Suprapubic skin (tissue), 4 donors: ENCODE measurements around the gene SEC14L1. TPM values are rescaled to one million over a fixed set of nuclear protein-coding genes. Genes with fewer than 3 reads are reported as not detected.
A peak's percentile ranks its signal among the peaks of the same experiment; 100 is the strongest.

Experiments
- DNase-seq, 2 donors: peaks; one replicate each; pipeline ENCODE4 v3.0.0-alpha.2; 2019; ENCODE audit warnings: low spot score in 2 of 2
- H3K27ac ChIP-seq: fragments of 200-600 bp; sonication (generic); one replicate; pipeline ENCODE4 v1.5.1; 2019
- H3K27me3 ChIP-seq: fragments of 200-600 bp; sonication (generic); one replicate; pipeline ENCODE4 v1.5.1; 2019
- H3K36me3 ChIP-seq: fragments of 200-600 bp; sonication (generic); one replicate; pipeline ENCODE4 v1.5.1; 2019
- H3K4me1 ChIP-seq: fragments of 200-600 bp; sonication (generic); one replicate; pipeline ENCODE4 v1.5.1; 2019
- H3K4me3 ChIP-seq: fragments of 200-600 bp; sonication (generic); one replicate; pipeline ENCODE4 v1.5.1; 2019; ENCODE audit warnings: mild to moderate bottlenecking
- H3K9me3 ChIP-seq: fragments of 200-600 bp; sonication (generic); one replicate; pipeline ENCODE4 v1.5.1; 2019
- EP300 ChIP-seq: sonication (generic); formaldehyde crosslinking; IDR thresholded peaks from one replicate; pipeline ENCODE4 v1.6.1; 2017; ENCODE audit warnings: antibody characterized with exemption
- POLR2A ChIP-seq, 2 donors: fragments of 450-650 bp; IDR thresholded peaks; one replicate each; pipeline ENCODE4 v1.6.1; 2017; ENCODE audit warnings: antibody characterized with exemption in 2 of 2, mild to moderate bottlenecking in 2 of 2, moderate library complexity in 2 of 2
- POLR2AphosphoS5 ChIP-seq, 3 donors: sonication (generic); formaldehyde crosslinking; IDR thresholded peaks; one replicate each; pipeline ENCODE4 v1.6.1; 2017; ENCODE audit warnings: antibody characterized with exemption in 3 of 3
- WGBS: methylation state at CpG from one replicate; pipeline ENCODE4 v1.1.5; 2018; 5-methylcytosine and 5-hydroxymethylcytosine counted together
- total RNA-seq, 4 donors: library from RNA; depleted of rRNA; stranded (reverse); fragments of >200 nt; gene quantifications; one replicate each; pipeline ENCODE4 v1.1.0, GENCODE V29; 2016
- TF ChIP-seq, protein P1 (sequence below), 2 donors: fragments of 200-600 bp in 1 of 2; fragments of 450-650 bp in 1 of 2; sonication (generic) in 1 of 2; IDR thresholded peaks; one replicate each; pipeline ENCODE4 v1.5.1; 2016 to 2019; ENCODE audit warnings: antibody characterized with exemption in 2 of 2, mild to moderate bottlenecking in 1 of 2, moderate library complexity in 1 of 2

The SEC14L1 gene
- total RNA-seq, 4 donors from 2014 or later: 35.5 to 87.3 (median 51.6) TPM

DNA sequence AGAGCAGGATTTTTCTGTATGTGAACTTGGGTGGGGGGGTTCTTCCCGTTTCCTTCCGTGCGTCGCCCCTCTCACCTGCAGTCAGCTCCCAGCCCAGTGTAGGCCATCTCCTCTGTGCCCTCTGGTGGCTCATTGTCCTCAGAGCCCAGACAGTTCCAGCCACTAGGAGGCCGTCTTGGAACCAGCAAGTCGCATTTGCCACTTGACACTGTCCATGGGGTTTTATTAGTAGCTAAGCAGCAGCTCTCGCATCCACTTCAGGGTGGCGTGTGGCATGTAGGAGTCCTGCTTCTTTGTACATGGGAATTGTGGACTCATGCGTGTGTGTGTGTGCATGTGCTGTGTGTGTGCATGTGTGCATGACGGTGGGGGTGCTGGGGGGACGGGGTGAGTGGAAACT is 74.0 kb downstream of the SEC14L1 start:
- Histone ChIP-seq H3K27me3 (no peaks in the 10 kb centered on the region), H3K4me3 (no peak overlapping the region), H3K36me3 (peaks cover 75% of the 10 kb centered on the region), H3K4me1 (peaks cover 12% of the 10 kb centered on the region), H3K9me3 (no peaks in the 10 kb centered on the region), H3K27ac (no peak overlapping the region)
- TF ChIP-seq EP300: no peak
- TF ChIP-seq, protein P1, sequence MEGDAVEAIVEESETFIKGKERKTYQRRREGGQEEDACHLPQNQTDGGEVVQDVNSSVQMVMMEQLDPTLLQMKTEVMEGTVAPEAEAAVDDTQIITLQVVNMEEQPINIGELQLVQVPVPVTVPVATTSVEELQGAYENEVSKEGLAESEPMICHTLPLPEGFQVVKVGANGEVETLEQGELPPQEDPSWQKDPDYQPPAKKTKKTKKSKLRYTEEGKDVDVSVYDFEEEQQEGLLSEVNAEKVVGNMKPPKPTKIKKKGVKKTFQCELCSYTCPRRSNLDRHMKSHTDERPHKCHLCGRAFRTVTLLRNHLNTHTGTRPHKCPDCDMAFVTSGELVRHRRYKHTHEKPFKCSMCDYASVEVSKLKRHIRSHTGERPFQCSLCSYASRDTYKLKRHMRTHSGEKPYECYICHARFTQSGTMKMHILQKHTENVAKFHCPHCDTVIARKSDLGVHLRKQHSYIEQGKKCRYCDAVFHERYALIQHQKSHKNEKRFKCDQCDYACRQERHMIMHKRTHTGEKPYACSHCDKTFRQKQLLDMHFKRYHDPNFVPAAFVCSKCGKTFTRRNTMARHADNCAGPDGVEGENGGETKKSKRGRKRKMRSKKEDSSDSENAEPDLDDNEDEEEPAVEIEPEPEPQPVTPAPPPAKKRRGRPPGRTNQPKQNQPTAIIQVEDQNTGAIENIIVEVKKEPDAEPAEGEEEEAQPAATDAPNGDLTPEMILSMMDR (IDR thresholded peaks at IDR 0.05): peak in 1 of 2 donors; percentile 42
- DNase-seq: peak in 1 of 2 donors; percentile 58
- WGBS: 74% methylated on average over 11 of the region's 11 CpGs

DNA sequence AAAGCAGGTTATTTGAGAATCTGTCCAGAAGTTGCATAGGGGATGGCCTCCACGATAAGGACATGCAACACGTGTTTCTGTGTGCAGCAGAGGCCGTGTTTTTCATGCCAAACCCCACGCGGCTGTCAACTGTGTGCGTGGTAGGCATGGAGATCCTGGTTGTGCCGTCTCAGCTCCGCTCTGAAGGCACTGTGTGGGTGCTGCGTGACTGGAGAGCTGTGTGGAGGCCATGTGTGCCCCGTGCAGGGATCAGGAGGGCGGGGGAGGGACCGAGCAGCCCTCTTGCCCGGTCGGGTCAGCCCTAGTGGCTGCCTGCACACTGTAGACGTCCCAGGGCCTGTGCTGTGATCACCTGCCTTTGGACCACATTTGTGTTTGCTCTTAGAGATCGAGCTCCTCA is 74.5 kb downstream of the SEC14L1 start:
- H3K27me3 ChIP-seq: no peaks in the 10 kb centered on the region
- no peaks in the 10 kb centered on the region for H3K9me3 ChIP-seq
- H3K36me3 ChIP-seq: peaks cover 70% of the 10 kb centered on the region
- peak in 1 of 2 donors; percentile 24 for DNase-seq
- whole genome bisulfite sequencing: 91% methylated on average over 16 of the region's 16 CpGs
- H3K4me1 ChIP-seq: peaks cover 8% of the 10 kb centered on the region
- H3K27ac ChIP-seq: no peak overlapping the region
- H3K4me3 ChIP-seq: no peak overlapping the region
- TF ChIP-seq POLR2A (IDR thresholded peaks at IDR 0.05) (no peak), EP300 (no peak), POLR2AphosphoS5 (IDR thresholded peaks at IDR 0.05) (no peak)
- TF ChIP-seq, protein P1 (IDR thresholded peaks at IDR 0.05): no peak

DNA sequence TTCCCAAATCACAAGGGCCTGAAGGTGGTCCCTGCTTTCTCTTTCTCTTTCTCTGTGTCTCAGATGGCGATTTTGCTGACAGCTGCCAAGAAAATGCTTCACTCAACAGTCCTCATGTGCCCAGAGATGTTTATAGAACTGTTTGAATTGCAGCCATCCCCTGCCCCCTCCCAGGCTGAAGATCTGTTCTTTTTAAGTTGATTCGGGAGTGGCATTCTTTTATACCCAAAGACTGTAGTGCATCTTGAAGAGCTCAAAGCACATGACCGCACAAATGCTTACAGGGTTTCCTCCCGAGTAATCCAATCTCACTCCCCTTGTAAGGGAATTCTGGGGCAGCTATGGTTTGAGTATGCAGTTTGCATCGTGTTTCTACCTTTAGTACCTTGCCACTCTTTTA is 75.7 kb downstream of the SEC14L1 start:
- TF ChIP-seq POLR2AphosphoS5 (IDR thresholded peaks at IDR 0.05) (no peak), EP300 (no peak), POLR2A (IDR thresholded peaks at IDR 0.05) (no peak)
- TF ChIP-seq, protein P1 (IDR thresholded peaks at IDR 0.05): no peak
- peaks cover 58% of the 10 kb centered on the region for H3K36me3 ChIP-seq
- no peak for DNase-seq
- no peak overlapping the region for H3K27ac ChIP-seq
- H3K27me3 ChIP-seq: no peaks in the 10 kb centered on the region
- no peaks in the 10 kb centered on the region for H3K4me1 ChIP-seq
- whole genome bisulfite sequencing: 67% methylated on average over 5 of the region's 5 CpGs
- no peaks in the 10 kb centered on the region for H3K9me3 ChIP-seq
- no peak overlapping the region for H3K4me3 ChIP-seq

DNA sequence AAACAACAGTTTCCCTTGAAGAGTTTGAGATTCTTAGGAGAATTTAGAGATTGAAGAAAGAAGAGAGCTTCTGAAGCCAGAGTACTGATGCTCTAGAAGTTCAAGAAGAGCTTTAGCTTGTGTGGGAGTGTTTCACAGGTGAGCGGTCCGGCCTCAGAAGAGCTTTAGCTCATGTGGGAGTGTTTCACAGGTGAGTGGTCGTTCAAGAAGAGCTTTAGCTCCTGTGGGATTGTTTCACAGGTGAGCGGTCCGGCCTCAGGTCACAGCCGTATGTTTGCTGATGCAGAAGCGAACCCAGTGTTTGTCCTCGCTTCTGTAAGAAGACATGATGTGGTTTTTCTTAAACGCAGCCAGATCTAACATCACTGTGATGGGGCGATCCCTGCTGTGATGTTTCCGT is 76.4 kb downstream of the SEC14L1 start:
- TF ChIP-seq POLR2AphosphoS5 (IDR thresholded peaks at IDR 0.05) (no peak), POLR2A (IDR thresholded peaks at IDR 0.05) (no peak), EP300 (no peak)
- TF ChIP-seq, protein P1 (IDR thresholded peaks at IDR 0.05): no peak
- no peaks in the 10 kb centered on the region for H3K4me1 ChIP-seq
- DNase-seq: no peak

DNA sequence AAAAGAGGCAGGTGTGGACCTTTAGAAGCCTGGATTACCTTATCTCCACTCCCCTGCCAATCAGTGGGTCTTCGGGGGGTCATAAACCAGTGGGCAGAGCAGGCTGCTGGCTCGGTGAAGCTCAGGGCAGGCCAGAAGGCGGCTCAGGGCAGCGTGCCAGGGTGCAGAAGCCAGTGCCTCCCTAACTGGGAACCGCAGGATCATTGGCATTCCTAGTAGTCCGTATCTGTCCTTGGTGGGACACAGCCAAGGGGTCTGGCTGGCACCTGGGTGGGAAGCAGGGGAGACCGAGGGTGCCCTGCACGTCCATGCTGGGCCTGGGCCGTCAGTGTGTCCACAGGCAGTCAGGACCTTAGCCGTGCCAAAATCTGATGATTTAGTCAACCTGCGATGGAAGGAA is 76.8 kb downstream of the SEC14L1 start:
- Histone ChIP-seq H3K4me3 (no peak overlapping the region), H3K27ac (no peak overlapping the region), H3K36me3 (peaks cover 47% of the 10 kb centered on the region), H3K9me3 (no peaks in the 10 kb centered on the region), H3K4me1 (no peaks in the 10 kb centered on the region), H3K27me3 (no peaks in the 10 kb centered on the region)
- WGBS: 79% methylated on average over 11 of the region's 11 CpGs
- TF ChIP-seq, protein P1 (IDR thresholded peaks at IDR 0.05): no peak
- TF ChIP-seq POLR2AphosphoS5 (IDR thresholded peaks at IDR 0.05) (no peak), EP300 (no peak), POLR2A (IDR thresholded peaks at IDR 0.05) (no peak)
- DNase-seq: no peak

More for the DNA sequence above, 76.4 kb downstream of the SEC14L1 start:
- H3K27ac ChIP-seq: no peak overlapping the region
- H3K36me3 ChIP-seq: peaks cover 51% of the 10 kb centered on the region
- 93% methylated on average over 11 of the region's 11 CpGs for WGBS
- H3K9me3 ChIP-seq: no peaks in the 10 kb centered on the region
- no peaks in the 10 kb centered on the region for H3K27me3 ChIP-seq
- no peak overlapping the region for H3K4me3 ChIP-seq
